HG03045 (cell line): ENCODE results near the gene ITPR1.
"Not testable (repeated sequence)": the region's sequence is repeated elsewhere in the genome, so short reads cannot be mapped to it uniquely, and the experiment has no call there.

Experiments
- ATAC-seq: cut with Tn5 transposase; IDR thresholded peaks from one replicate; pipeline ENCODE4 v1.9.1; 2021; ENCODE audit warnings: mild to moderate bottlenecking, moderate library complexity; ENCODE audit not compliant: unreplicated experiment

Gene ITPR1

DNA sequence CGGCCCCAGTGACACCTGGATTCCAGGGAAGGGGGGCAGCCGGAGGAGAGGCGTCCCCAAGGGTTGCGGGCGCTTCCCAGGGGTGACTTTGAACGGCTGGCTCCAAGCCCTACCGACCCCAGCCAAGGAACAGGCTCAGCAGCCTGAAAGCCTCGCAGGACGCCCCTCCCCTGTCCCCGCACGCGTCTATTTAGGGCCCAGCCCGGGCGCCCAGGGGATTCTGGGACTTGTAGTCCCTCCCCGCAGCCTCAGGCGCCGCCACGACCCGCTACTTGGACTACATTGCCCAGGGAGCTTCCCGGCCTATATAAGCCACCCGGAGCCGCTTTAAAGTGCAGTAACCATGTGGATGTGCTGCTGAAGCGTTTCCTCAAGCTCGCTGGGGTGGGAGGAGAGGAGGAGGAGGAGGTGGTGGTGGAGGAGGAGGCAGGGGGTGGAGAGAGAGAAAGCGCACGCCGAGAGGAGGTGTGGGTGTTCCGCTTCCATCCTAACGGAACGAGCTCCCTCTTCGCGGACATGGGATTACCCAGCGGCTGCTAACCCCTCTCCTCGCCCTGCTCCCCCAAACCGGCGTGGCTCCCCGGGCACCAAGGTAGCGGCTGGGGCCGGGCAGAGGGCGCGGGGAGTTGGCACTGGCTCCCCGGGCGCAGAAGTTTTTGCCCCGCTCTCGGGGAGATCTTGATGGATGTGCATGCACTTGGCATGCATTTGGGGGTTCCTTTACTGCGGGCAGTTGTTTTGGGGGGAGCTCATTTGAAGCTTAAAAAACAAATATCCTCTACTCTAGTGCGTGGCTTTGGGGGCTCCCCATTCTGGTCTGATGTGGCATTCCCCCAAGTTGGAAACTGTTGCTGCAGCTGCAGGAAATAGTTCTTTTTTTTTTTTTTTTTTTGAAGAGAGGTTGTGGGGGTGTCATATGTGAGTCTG is at the start of gene ITPR1:
Gene ITPR1, plus strand, starts transcription at position 335 of the 927 bp plus-strand sequence. CDS start 23,144 bp downstream, outside the sequence.
- peak; percentile 94 for ATAC-seq

GRCh38 chr3:4447295-4447999 is 45.7 kb upstream of the ITPR1 start:
- ATAC-seq = no peak

DNA sequence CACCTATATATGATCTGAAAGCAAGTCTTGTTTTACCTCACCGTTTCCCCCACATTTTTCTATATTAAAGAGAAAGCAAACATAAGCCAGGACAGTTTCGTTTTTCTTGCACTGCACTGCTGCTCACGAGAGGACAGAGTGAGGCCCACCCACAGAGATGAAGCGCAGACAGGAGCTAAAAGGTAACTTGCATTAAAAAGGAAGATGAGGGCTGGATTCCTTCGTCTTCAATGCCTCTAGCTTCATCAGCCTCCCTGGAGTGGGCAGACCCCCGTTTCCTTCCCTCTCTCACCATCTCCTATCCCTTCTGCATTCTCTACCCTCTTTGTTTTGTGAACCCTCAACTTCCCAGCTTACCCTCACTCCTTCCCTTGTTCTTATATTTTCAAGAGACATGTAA is 45.0 kb upstream of the ITPR1 start:
- ATAC-seq = no peak

GRCh38 chr3:4449043-4449805 is 43.9 kb upstream of the ITPR1 start:
- ATAC-seq = no peak

GRCh38 chr3:4454142-4454541 is 39.0 kb upstream of the ITPR1 start:
- ATAC-seq = no peak

- not testable (repeated sequence) for ATAC-seq
Measured at GRCh38 chr3:4456780-4457179, 36.4 kb upstream of the ITPR1 start.

DNA sequence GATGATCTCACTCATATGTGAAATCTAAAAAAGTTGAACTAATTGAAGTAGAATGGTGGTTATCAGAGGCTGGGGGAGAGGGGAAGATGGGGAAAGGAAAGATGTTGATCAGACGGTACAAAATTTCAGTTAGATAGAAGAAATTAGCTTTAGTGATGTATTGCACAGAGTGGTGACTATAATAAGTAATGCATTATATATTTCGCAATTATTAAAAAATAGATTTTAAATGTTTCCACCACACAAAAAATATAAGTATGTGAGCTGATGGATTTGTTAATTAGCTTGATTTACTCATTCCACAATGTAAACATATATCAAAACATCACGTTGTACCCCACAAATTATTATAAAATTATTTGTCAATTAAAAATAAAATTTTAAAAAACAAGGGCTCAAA is 34.2 kb upstream of the ITPR1 start:
- ATAC-seq = no peak

GRCh38 chr3:4460334-4460733 is 32.8 kb upstream of the ITPR1 start:
- ATAC-seq = no peak

GRCh38 chr3:4461468-4462090 is 31.6 kb upstream of the ITPR1 start:
- ATAC-seq = no peak

- ATAC-seq = no peak
Measured at GRCh38 chr3:4462369-4463040, 30.6 kb upstream of the ITPR1 start.

GRCh38 chr3:4464576-4464975 is 28.6 kb upstream of the ITPR1 start:
- no peak for ATAC-seq

DNA sequence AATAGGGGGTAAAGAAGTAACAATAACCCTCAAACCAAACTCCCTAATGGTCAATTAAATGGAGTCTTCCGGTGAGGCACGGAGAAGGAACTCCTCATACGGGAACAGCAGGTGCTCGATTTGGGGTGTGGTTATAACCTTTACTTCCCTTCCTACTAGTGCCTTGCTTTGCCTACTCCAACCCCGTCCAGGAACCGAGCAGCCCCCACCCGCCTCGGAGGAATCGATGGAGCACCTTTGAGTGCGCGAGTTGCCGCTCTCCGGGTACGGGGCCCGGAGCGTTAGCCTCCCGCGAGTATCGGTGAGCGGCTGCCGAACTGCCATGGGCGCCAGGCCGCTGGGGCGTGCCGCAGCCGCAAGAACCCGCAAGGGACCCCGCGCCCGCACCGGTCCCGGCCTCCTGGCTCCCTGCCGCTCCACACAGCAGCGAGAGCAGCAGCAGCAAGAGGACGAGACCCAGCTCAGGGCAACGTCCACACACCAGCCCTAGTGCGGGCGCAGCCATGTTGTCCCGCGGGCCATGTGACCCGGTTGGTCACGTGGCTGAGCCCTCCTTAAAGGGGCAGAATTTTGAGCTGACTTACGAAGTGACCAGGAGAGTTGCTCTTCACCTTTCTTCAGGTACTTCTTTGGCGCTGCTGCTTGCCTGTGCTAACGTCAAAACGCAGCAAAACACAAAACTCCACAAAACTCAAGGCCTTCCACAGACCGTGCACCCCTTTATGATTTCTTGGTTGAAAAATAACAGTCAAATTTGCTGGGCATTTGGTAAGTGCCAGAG is 26.2 kb upstream of the ITPR1 start, which contains the start of gene SUMF1:
Gene SUMF1, minus strand, starts transcription at position 529 of the 781 bp plus-strand sequence. Its CDS starts 24 bp downstream, at position 505.
- ATAC-seq = peak; percentile 99

- no peak for ATAC-seq
Measured at GRCh38 chr3:4467522-4467867, 25.7 kb upstream of the ITPR1 start.

GRCh38 chr3:4471907-4472306 is 21.2 kb upstream of the ITPR1 start:
- ATAC-seq = no peak

GRCh38 chr3:4472312-4472711 is 20.8 kb upstream of the ITPR1 start:
- ATAC-seq = no peak

DNA sequence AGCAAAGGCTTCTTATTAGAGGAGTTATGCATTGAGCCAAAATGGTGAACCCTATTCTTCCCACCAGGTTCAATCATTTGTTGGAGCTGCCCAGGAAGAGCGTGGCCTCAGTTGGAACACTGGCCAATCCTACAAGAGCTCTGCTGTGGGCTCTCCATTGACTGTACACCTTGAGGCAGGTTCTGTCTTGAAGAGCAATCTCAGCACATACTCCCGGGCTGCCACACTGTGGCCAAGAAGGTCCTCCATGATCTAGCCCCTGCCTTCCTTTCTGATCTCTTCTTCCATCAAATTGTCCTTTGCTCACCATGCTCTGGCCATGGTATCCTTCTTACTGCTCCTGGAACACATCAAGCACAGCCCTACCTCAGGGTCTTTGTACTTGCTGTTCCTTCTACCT is 20.4 kb upstream of the ITPR1 start:
- no peak for ATAC-seq

GRCh38 chr3:4474683-4475490 is 18.3 kb upstream of the ITPR1 start:
- peak; percentile 66 for ATAC-seq

DNA sequence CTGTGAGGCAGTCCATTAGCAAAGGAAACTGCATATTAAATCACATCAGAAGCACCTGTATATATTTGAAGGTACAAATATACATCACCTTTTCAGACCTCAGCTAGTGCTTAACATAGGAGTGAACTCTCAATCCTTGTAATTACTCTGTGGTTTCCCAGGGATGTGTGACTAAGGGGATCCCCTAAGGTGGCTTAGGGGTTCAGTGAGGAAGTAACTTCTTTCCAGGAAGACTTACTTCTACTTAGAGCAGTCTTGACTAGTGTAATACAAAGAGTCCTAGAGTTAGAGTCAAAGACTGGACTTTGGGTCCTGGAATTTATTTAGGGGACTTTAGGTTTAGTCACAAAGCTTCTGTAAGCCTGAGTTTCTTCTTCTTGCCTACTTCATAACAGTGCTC is 17.3 kb upstream of the ITPR1 start:
- no peak for ATAC-seq

GRCh38 chr3:4476496-4476895 is 16.7 kb upstream of the ITPR1 start:
- ATAC-seq = no peak
